Hepatocyte (in vitro differentiated cells): ENCODE measurements around the gene MBLAC1. TPM values are rescaled to one million over a fixed set of nuclear protein-coding genes. Genes with fewer than 3 reads are reported as not detected.

Source experiments
- DNase-seq: peaks from one replicate; pipeline ENCODE4 v3.0.0-alpha.2; 2016; ENCODE audit warnings: low spot score
- H2AFZ ChIP-seq: fragments of 200-600 bp; sonication (generic); 2 replicates; pipeline ENCODE4 v1.6.0; 2016; ENCODE audit warnings: antibody characterized with exemption, mild to moderate bottlenecking
- H3K27ac ChIP-seq: fragments of 200-600 bp; sonication (generic); 2 replicates; pipeline ENCODE4 v1.5.1; 2016; ENCODE audit warnings: mild to moderate bottlenecking
- H3K27me3 ChIP-seq: fragments of 200-600 bp; sonication (generic); 2 replicates; pipeline ENCODE4 v1.6.1; 2016
- H3K36me3 ChIP-seq: fragments of 200-600 bp; sonication (generic); replicated peaks from 2 replicates; pipeline ENCODE4 v1.5.1; 2016; ENCODE audit warnings: low read depth; ENCODE audit not compliant: insufficient read depth
- H3K4me1 ChIP-seq: fragments of 200-600 bp; sonication (generic); 2 replicates; pipeline ENCODE4 v1.5.1; 2016; ENCODE audit warnings: mild to moderate bottlenecking, moderate library complexity; ENCODE audit not compliant: insufficient read depth
- H3K4me2 ChIP-seq: fragments of 200-600 bp; sonication (generic); 2 replicates; pipeline ENCODE4 v1.6.0; 2016
- H3K4me3 ChIP-seq: fragments of 200-600 bp; sonication (generic); 2 replicates; pipeline ENCODE4 v1.5.1; 2016; ENCODE audit warnings: mild to moderate bottlenecking
- H3K79me2 ChIP-seq: fragments of 200-600 bp; sonication (generic); 2 replicates; pipeline ENCODE4 v1.6.0; 2017; ENCODE audit warnings: mild to moderate bottlenecking
- H3K9me2 ChIP-seq: fragments of 200-600 bp; sonication (generic); replicated peaks from 2 replicates; pipeline ENCODE4 v1.6.0; 2017; ENCODE audit warnings: mild to moderate bottlenecking; ENCODE audit not compliant: insufficient read depth
- H3K9me3 ChIP-seq: fragments of 200-600 bp; sonication (generic); 2 replicates; pipeline ENCODE4 v1.5.1; 2016; ENCODE audit warnings: low read depth, mild to moderate bottlenecking
- H4K20me1 ChIP-seq: fragments of 200-600 bp; sonication (generic); 2 replicates; pipeline ENCODE4 v1.6.0; 2016; ENCODE audit warnings: mild to moderate bottlenecking; ENCODE audit not compliant: insufficient read depth, poor library complexity, severe bottlenecking
- CTCF ChIP-seq: fragments of 200-600 bp; sonication (generic); IDR thresholded peaks from 2 replicates; pipeline ENCODE4 v1.5.1; 2016; ENCODE audit warnings: antibody characterized with exemption, mild to moderate bottlenecking; ENCODE audit not compliant: poor library complexity
- EZH2 ChIP-seq: fragments of 200-600 bp; sonication (generic); IDR thresholded peaks from 2 replicates; pipeline ENCODE4 v1.6.1; 2016; ENCODE audit warnings: antibody characterized with exemption, mild to moderate bottlenecking, borderline replicate concordance
- EZH2phosphoT487 ChIP-seq: fragments of 200-600 bp; sonication (generic); IDR thresholded peaks from one replicate; pipeline ENCODE4 v1.6.1; 2018; ENCODE audit warnings: antibody characterized with exemption, mild to moderate bottlenecking, low read depth, moderate library complexity; ENCODE audit not compliant: unreplicated experiment, severe bottlenecking
- WGBS: methylation state at CpG from one replicate; pipeline ENCODE4 v1.1.6; 2016; ENCODE audit warnings: low lambda C conversion rate; ENCODE audit errors: missing lambda C conversion rate; 5-methylcytosine and 5-hydroxymethylcytosine counted together
- polyA plus RNA-seq: library from polyadenylated mRNA; unstranded; fragments of >200 nt; fragmentation: Nextera tagmentation; extraction: Ambion mirVana; gene quantifications from 2 replicates; pipeline ENCODE4 v1.2.1, GENCODE V29; 2016
- total RNA-seq: library from RNA; depleted of rRNA; stranded (reverse); fragments of >200 nt; gene quantifications from 2 replicates; pipeline ENCODE4 v1.2.3, GENCODE V29; 2014

The MBLAC1 gene
- total and polyA plus RNA-seq, 2 experiments from 2014 or later: 2.7 to 4.5 TPM

GRCh38 chr7:100153708-100154535 lies 27.2 kb downstream of the MBLAC1 start:
- TF ChIP-seq CTCF (no peak), EZH2 (no peak)
- Histone ChIP-seq H3K9me3 (no peaks in the 10 kb centered on the region), H3K27me3 (no peaks in the 10 kb centered on the region), H3K9me2 (no peaks in the 10 kb centered on the region), H4K20me1 (no peaks in the 10 kb centered on the region), H3K27ac (peak overlapping the region; percentile 73), H2AFZ (no peak overlapping the region), H3K36me3 (no peaks in the 10 kb centered on the region), H3K79me2 (peaks cover 48% of the 10 kb centered on the region), H3K4me3 (no peak overlapping the region), H3K4me2 (no peak overlapping the region), H3K4me1 (peaks cover 15% of the 10 kb centered on the region)
- no peak for DNase-seq
- WGBS: 86% methylated on average over 16 of the region's 16 CpGs

GRCh38 chr7:100154651-100155491 lies 28.1 kb downstream of the MBLAC1 start:
- Histone ChIP-seq H3K9me3 (no peaks in the 10 kb centered on the region), H3K27ac (peak overlapping the region; percentile 73), H3K79me2 (peaks cover 39% of the 10 kb centered on the region), H3K9me2 (no peaks in the 10 kb centered on the region), H3K4me2 (no peak overlapping the region), H3K36me3 (no peaks in the 10 kb centered on the region), H2AFZ (no peak overlapping the region), H3K27me3 (no peaks in the 10 kb centered on the region), H3K4me1 (peaks cover 15% of the 10 kb centered on the region), H4K20me1 (no peaks in the 10 kb centered on the region), H3K4me3 (no peak overlapping the region)
- TF ChIP-seq EZH2: no peak
- WGBS: 90% methylated on average over 24 of the region's 30 CpGs
- DNase-seq: peak; percentile 48

GRCh38 chr7:100155553-100156317 lies 29.0 kb downstream of the MBLAC1 start:
- H3K27ac ChIP-seq: peak overlapping the region; percentile 73
- H3K9me2 ChIP-seq: no peaks in the 10 kb centered on the region
- H3K4me3 ChIP-seq: no peak overlapping the region
- no peak overlapping the region for H3K4me2 ChIP-seq
- H3K79me2 ChIP-seq: peaks cover 30% of the 10 kb centered on the region
- no peaks in the 10 kb centered on the region for H3K36me3 ChIP-seq
- TF ChIP-seq EZH2: no peak
- no peak for TF ChIP-seq CTCF
- no peak for TF ChIP-seq EZH2phosphoT487
- 85% methylated on average over 20 of the region's 20 CpGs for WGBS
- H2AFZ ChIP-seq: no peak overlapping the region
- H3K27me3 ChIP-seq: no peaks in the 10 kb centered on the region
- no peaks in the 10 kb centered on the region for H4K20me1 ChIP-seq
- H3K4me1 ChIP-seq: peaks cover 15% of the 10 kb centered on the region
- DNase-seq: no peak
- H3K9me3 ChIP-seq: no peaks in the 10 kb centered on the region
